WTC11 (cell line): ENCODE measurements around the gene JKAMP. TPM values are rescaled to one million over a fixed set of nuclear protein-coding genes. Genes with fewer than 3 reads are reported as not detected.

Experiments
- ATAC-seq: fragments of 200-7000 bp; cut with Tn5 transposase; 2 replicates; pipeline ENCODE4 v1.10.0; 2021; ENCODE audit warnings: mild to moderate bottlenecking, moderate library complexity
- CTCF ChIA-PET: fragments of 300-600 bp; sonication (Branson Sonifier 250); formaldehyde crosslinking; loops from one replicate; lab custom pipeline; 2021; ENCODE audit warnings: antibody characterized with exemption; lab: Charles Lee
- POLR2A ChIA-PET: fragments of 350-600 bp; sonication (Branson Sonifier 250); formaldehyde crosslinking; loops from one replicate; lab custom pipeline; 2021; ENCODE audit warnings: antibody characterized with exemption; lab: Charles Lee
- DNase-seq: peaks from one replicate; pipeline ENCODE4 v3.0.0; 2021; ENCODE audit warnings: low spot score
- H3K27ac Mint-ChIP-seq: 2 replicates; pipeline ENCODE4 v1.8.0; 2021; ENCODE audit warnings: mixed read lengths
- H3K27me3 Mint-ChIP-seq: 2 replicates; pipeline ENCODE4 v1.8.0; 2021; ENCODE audit warnings: low read depth, mild to moderate bottlenecking, moderate library complexity, mixed read lengths
- H3K36me3 Mint-ChIP-seq: 2 replicates; pipeline ENCODE4 v1.8.0; 2021; ENCODE audit warnings: mixed read lengths
- H3K4me1 Mint-ChIP-seq: 2 replicates; pipeline ENCODE4 v1.8.0; 2022; ENCODE audit warnings: mixed read lengths
- H3K4me3 Mint-ChIP-seq: 2 replicates; pipeline ENCODE4 v1.8.0; 2021; ENCODE audit warnings: mild to moderate bottlenecking, moderate library complexity, mixed read lengths
- H3K9me3 Mint-ChIP-seq: 2 replicates; pipeline ENCODE4 v1.8.0; 2021; ENCODE audit warnings: mixed read lengths
- ATF1 ChIP-seq: sonication (generic); formaldehyde crosslinking; IDR thresholded peaks from 2 replicates; pipeline ENCODE4 v1.8.1; 2023; ENCODE audit warnings: mild to moderate bottlenecking, moderate library complexity, missing genetic modification reagents
- E2F5 ChIP-seq: sonication (generic); formaldehyde crosslinking; IDR thresholded peaks from 2 replicates; pipeline ENCODE4 v1.8.1; 2022; ENCODE audit warnings: mild to moderate bottlenecking, moderate library complexity, missing genetic modification reagents
- ETV6 ChIP-seq: sonication (generic); formaldehyde crosslinking; IDR thresholded peaks from 2 replicates; pipeline ENCODE4 v1.8.1; 2022; ENCODE audit warnings: mild to moderate bottlenecking, missing genetic modification reagents
- FOXJ3 ChIP-seq: sonication (generic); formaldehyde crosslinking; IDR thresholded peaks from 2 replicates; pipeline ENCODE4 v1.9.0; 2021; ENCODE audit warnings: missing genetic modification reagents, mild to moderate bottlenecking, borderline replicate concordance
- GABPB1 ChIP-seq: sonication (generic); formaldehyde crosslinking; IDR thresholded peaks from 2 replicates; pipeline ENCODE4 v1.8.1; 2023; ENCODE audit warnings: mild to moderate bottlenecking, missing genetic modification reagents
- HMGXB4 ChIP-seq: sonication (generic); formaldehyde crosslinking; IDR thresholded peaks from 2 replicates; pipeline ENCODE4 v1.8.1; 2023; ENCODE audit warnings: mild to moderate bottlenecking, moderate library complexity, missing genetic modification reagents
- IRF1 ChIP-seq: sonication (generic); formaldehyde crosslinking; IDR thresholded peaks from 2 replicates; pipeline ENCODE4 v1.8.0; 2023; ENCODE audit warnings: missing genetic modification reagents
- MAX ChIP-seq: sonication (generic); formaldehyde crosslinking; IDR thresholded peaks from 2 replicates; pipeline ENCODE4 v1.8.0; 2022; ENCODE audit warnings: mild to moderate bottlenecking, missing genetic modification reagents
- NFYB ChIP-seq: sonication (generic); formaldehyde crosslinking; conservative IDR thresholded peaks from 2 replicates; pipeline ENCODE4 v1.8.0; 2022; ENCODE audit warnings: low read depth, missing genetic modification reagents
- OVOL2 ChIP-seq: fragments of 250-450 bp; sonication (Bioruptor Pico); IDR thresholded peaks from 2 replicates; pipeline ENCODE4 v1.9.0; 2021; ENCODE audit warnings: mild to moderate bottlenecking, borderline replicate concordance
- TCF7 ChIP-seq: sonication (generic); formaldehyde crosslinking; IDR thresholded peaks from 2 replicates; pipeline ENCODE4 v1.8.0; 2022; ENCODE audit warnings: mild to moderate bottlenecking, low read depth, missing genetic modification reagents, moderate library complexity
- USF1 ChIP-seq: sonication (generic); formaldehyde crosslinking; IDR thresholded peaks from 2 replicates; pipeline ENCODE4 v1.8.0; 2022; ENCODE audit warnings: mild to moderate bottlenecking, missing genetic modification reagents
- USF2 ChIP-seq: sonication (generic); formaldehyde crosslinking; IDR thresholded peaks from 2 replicates; pipeline ENCODE4 v1.8.1; 2023; ENCODE audit warnings: mild to moderate bottlenecking, missing genetic modification reagents, moderate library complexity
- ZNF219 ChIP-seq: sonication (generic); formaldehyde crosslinking; IDR thresholded peaks from 2 replicates; pipeline ENCODE4 v1.8.0; 2023; ENCODE audit warnings: missing genetic modification reagents, mild to moderate bottlenecking, borderline replicate concordance
- ZNF281 ChIP-seq: sonication (generic); formaldehyde crosslinking; IDR thresholded peaks from 2 replicates; pipeline ENCODE4 v1.8.0; 2023; ENCODE audit warnings: mild to moderate bottlenecking, missing genetic modification reagents
- ZNF317 ChIP-seq: sonication (generic); formaldehyde crosslinking; IDR thresholded peaks from 2 replicates; pipeline ENCODE4 v1.8.1; 2023; ENCODE audit warnings: low read depth, mild to moderate bottlenecking, moderate library complexity, missing genetic modification reagents, borderline replicate concordance
- ZNF532 ChIP-seq: fragments of 250-450 bp; sonication (Bioruptor Pico); IDR thresholded peaks from 2 replicates; pipeline ENCODE4 v1.9.0; 2021; ENCODE audit warnings: mild to moderate bottlenecking, borderline replicate concordance
- ZSCAN18 ChIP-seq: fragments of 250-450 bp; sonication (Bioruptor Pico); IDR thresholded peaks from 2 replicates; pipeline ENCODE4 v2.1.2; 2022; ENCODE audit warnings: mild to moderate bottlenecking, moderate library complexity
- total RNA-seq: library from RNA; stranded (reverse); gene quantifications from 3 replicates; pipeline ENCODE4 v1.2.3, GENCODE V29; 2021

JKAMP gene
- total RNA-seq, 1 experiment from 2014 or later, result 33.2 TPM

- Mint-ChIP-seq H3K27me3 (no peaks in the 10 kb centered on the region), H3K4me1 (no peaks in the 10 kb centered on the region), H3K9me3 (no peaks in the 10 kb centered on the region), H3K36me3 (no peaks in the 10 kb centered on the region), H3K4me3 (no peak overlapping the region), H3K27ac (no peak overlapping the region)
- no peak for DNase-seq
- TF ChIP-seq TCF7 (CRISPR knock-in tag), result no peak
- no peak for TF ChIP-seq HMGXB4 (CRISPR knock-in tag)
- TF ChIP-seq ZNF281 (CRISPR knock-in tag), result no peak
- TF ChIP-seq USF2, result no peak
- TF ChIP-seq E2F5 (CRISPR knock-in tag), result no peak
- no peak for TF ChIP-seq USF1 (CRISPR knock-in tag)
- no peak for TF ChIP-seq ZSCAN18 (CRISPR knock-in tag)
- no peak for TF ChIP-seq ZNF317 (CRISPR knock-in tag)
- TF ChIP-seq ZNF219 (CRISPR knock-in tag), result no peak
- no peak for TF ChIP-seq ZNF532 (CRISPR knock-in tag)
- TF ChIP-seq NFYB, result no peak
- TF ChIP-seq MAX (CRISPR knock-in tag), result no peak
- TF ChIP-seq IRF1 (CRISPR knock-in tag), result no peak
- TF ChIP-seq ATF1, result no peak
- TF ChIP-seq ETV6 (CRISPR knock-in tag), result no peak
- TF ChIP-seq GABPB1 (CRISPR knock-in tag), result no peak
- no peak for TF ChIP-seq FOXJ3 (CRISPR knock-in tag)
- no peak for TF ChIP-seq OVOL2 (CRISPR knock-in tag)
- ATAC-seq, result no peak
- ChIA-PET CTCF (interaction anchor here (1.2 kb wide), 2 partner anchors 11 to 303 kb away, joined by 3 to 4 read pairs; no protein-coding TSS in a partner anchor), POLR2A (no interaction called here)
These were observed 48.3 kb upstream of the JKAMP start for GRCh38 chr14:59435987-59436386.
